Caki2 (cell line): ENCODE results near the gene PPTC7. TPM values are rescaled to one million over a fixed set of nuclear protein-coding genes. Genes with fewer than 3 reads are reported as not detected.
"Not testable (repeated sequence)": the region's sequence is repeated elsewhere in the genome, so short reads cannot be mapped to it uniquely, and the experiment has no call there.

Experiments
- DNase-seq: peaks from one replicate; pipeline ENCODE4 v3.0.0-alpha.2; 2015; ENCODE audit warnings: low read depth
- in situ Hi-C: cut with HindIII; loops from 2 replicates; pipeline ENCODE4 v1.10.0; 2016; ENCODE audit warnings: low sequenced_read_pairs, low pct_unique_long_range_greater_than_20kb, mixed read lengths
- total RNA-seq: library from RNA; depleted of rRNA; stranded (reverse); fragments of >200 nt; shearing (Covaris generic); gene quantifications from 2 replicates; pipeline ENCODE4 v1.2.3, GENCODE V29; 2014; ENCODE audit warnings: low replicate concordance; rRNA removed

Gene PPTC7, protein sequence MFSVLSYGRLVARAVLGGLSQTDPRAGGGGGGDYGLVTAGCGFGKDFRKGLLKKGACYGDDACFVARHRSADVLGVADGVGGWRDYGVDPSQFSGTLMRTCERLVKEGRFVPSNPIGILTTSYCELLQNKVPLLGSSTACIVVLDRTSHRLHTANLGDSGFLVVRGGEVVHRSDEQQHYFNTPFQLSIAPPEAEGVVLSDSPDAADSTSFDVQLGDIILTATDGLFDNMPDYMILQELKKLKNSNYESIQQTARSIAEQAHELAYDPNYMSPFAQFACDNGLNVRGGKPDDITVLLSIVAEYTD
- 6.1 TPM in 2 replicates for total RNA-seq

DNA sequence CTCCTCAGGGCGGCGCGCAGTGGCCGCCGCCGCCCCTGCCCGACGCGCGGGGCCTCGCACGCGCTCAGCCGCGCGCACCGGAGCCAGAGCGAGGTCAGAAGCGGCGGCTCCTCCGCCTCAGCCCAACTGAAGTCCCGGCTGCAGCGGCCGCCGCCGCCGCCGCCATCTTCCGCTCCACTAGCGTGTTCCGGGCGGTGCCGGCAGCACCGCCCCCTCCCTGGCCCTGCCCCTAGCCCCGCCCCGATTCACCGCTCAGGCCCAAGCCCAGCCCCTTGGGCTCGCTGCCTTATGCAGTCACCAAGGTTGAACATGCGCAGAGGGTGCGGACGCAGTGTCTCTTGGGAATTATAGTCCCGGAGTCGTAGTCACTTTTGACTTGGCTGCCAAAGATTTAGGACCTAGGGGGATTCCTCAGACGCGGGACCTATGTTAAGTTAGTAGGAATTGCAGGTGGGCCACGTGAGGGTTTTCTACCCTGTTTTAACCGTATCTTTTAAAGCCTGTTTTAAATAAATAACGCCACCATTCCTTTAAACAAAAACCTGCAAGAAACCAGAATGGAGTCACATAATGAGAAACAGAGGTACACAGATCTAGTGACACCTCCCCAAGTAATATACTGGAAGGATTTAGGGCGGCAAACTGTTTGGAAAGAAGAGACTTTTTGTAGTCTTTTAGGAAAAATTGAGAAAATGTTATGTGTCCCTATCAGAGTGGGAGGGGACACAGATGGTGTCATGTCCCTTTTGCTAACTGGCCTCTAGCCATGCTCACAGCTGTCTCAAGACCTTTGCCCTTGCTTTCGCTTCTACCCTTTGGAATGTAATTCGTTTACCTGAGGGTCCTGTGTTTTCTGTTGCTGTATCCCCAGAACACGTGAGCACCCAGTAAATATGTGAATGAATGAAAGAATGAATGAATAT lies at the start of gene PPTC7:
Gene PPTC7 (minus strand): TSS at position 182 of the 923 bp plus-strand sequence. CDS start 287 bp downstream, outside the sequence.
- in situ Hi-C loops: no loop called here

GRCh38 chr12:110627500-110628195 lies 44.5 kb upstream of the PPTC7 start:
- in situ Hi-C loops: no loop called here
- DNase-seq: no peak

More for the DNA sequence above, at the start of gene PPTC7:
- peak; percentile 73 for DNase-seq

- in situ Hi-C loops: no loop called here
- no peak for DNase-seq
Observed at GRCh38 chr12:110622582-110622981, 39.5 kb upstream of the PPTC7 start.

GRCh38 chr12:110619534-110619953 lies 36.4 kb upstream of the PPTC7 start:
- no peak for DNase-seq
- in situ Hi-C loops: no loop called here

GRCh38 chr12:110616471-110617115 lies 33.5 kb upstream of the PPTC7 start:
- in situ Hi-C loops: no loop called here
- DNase-seq: no peak

DNA sequence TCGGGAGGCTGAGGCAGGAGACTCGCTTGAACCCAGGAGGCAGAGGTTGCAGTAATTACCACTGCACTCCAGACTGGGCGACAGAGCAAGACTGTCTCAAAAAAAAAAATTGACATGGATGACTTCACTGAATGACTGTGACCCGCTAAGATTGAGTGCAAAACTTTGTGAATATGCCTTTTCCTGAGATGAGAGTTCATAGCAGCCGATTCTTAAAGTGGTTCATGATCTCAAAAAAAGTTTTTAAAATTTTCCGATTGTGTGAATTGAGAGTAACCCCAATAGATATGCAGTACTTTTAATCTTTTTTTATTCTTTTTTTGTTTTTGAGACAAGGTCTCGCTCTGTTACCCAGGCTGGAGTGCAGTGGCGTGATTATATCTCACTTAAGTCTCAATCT lies 32.1 kb upstream of the PPTC7 start:
- no peak for DNase-seq

GRCh38 chr12:110613771-110614684 lies 30.9 kb upstream of the PPTC7 start, which contains the start of gene TCTN1:
Gene TCTN1, plus strand, starts transcription at chr12:110614129. Its CDS starts 54 bp downstream, at chr12:110614183.
- peak; percentile 88 for DNase-seq
- in situ Hi-C loops: no loop called here

More for the DNA sequence above, 32.1 kb upstream of the PPTC7 start:
- in situ Hi-C loops: no loop called here

- in situ Hi-C loops: no loop called here
- DNase-seq: no peak
Observed at GRCh38 chr12:110613071-110613770, 30.1 kb upstream of the PPTC7 start.

- no peak for DNase-seq
- in situ Hi-C loops: no loop called here
Observed at GRCh38 chr12:110606253-110606611, 23.1 kb upstream of the PPTC7 start.

- DNase-seq: peak; percentile 36
Observed at GRCh38 chr12:110602085-110602814, 19.1 kb upstream of the PPTC7 start.

DNA sequence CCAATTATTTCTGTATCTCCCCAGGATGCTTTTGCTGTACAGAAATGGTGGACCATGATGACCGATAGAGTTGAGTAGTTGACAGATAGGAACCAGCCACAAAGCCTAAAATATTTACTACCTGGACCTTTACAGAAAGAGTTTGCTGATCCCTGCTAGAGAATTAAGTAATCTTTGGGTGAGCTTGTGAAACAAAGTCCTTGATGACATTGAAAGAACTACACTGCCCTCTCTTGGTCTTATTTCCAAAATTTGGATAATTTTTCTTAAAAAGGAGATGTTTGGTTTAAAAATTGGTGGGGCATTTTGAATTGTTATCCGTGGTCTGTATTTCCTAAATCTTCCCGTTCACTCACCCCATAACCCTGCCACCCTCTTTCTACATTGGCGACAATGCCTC lies 17.1 kb upstream of the PPTC7 start:
- in situ Hi-C loops: no loop called here
- DNase-seq: peak; percentile 35

More at GRCh38 chr12:110602085-110602814, 19.1 kb upstream of the PPTC7 start:
- in situ Hi-C loops: not testable (repeated sequence)

DNA sequence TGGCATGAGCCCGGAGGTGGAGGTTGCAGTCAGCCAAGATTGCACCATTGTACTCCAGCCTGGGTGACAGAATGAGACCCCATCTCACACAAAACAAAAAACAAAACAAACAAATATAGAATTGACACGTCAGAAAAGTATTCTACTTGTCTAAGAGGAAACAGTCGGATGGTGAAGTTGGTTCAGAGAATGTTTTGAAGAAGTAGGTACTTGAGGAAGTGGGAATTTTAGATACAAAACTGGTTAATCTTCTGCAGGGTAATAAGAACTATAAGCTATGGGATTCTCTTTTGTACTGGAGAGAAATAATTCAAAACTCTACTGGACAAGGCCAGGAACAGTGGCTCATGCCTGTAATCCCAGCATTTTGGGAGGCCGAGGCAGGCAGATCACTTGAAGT lies 16.2 kb upstream of the PPTC7 start:
- in situ Hi-C loops: no loop called here
- no peak for DNase-seq

- DNase-seq: no peak
- in situ Hi-C loops: no loop called here
Observed at GRCh38 chr12:110597885-110598284, 14.8 kb upstream of the PPTC7 start.

DNA sequence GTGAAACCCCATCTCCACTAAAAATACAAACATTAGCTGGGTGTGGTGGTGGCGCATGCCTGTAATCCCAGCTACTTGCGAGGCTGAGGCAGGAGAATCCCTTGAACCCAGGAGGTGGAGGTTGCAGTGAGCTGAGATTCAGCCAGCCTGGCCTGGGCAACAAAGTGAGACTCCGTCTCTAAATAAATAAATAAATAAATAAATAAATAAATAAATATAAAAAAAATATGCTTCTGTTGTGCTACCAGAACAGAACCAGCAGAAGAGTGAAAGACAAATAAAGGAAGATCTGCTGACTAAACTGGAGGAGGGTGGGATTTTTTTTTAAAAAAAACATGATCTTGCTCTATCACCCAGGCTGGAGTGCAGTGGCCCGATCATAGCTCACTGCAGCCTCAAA lies 9.8 kb upstream of the PPTC7 start:
- DNase-seq, in situ Hi-C loops: not testable (repeated sequence)

DNA sequence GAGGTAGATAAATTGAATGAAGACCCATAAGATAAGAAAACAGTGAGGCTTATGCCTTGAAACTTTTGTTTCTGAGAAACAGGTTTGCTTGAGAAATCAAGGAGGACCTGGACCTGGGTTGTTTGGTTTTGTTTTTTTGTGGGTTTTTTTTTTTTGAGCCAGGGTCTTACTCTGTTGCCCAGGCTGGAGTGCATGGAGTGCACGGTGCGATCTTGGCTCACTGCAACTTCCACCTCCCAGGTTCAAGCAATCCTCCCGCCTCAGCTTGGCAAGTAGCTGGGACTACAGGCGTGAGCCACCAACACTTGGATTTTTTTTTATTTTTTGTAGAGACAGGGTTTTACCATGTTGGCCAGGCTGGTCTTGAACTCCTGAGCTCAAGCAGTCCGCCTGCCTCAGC lies 9.0 kb upstream of the PPTC7 start:
- in situ Hi-C loops: no loop called here
- no peak for DNase-seq

- in situ Hi-C loops: no loop called here
- DNase-seq: no peak
Observed at GRCh38 chr12:110591451-110592051, 8.4 kb upstream of the PPTC7 start.
